GM18907 (cell line): ENCODE data around the gene CT45A3.
"Not testable (repeated sequence)": the region's sequence is repeated elsewhere in the genome, so short reads cannot be mapped to it uniquely, and the experiment has no call there.

ENCODE experiments used
- ATAC-seq: cut with Tn5 transposase; IDR thresholded peaks from one replicate; pipeline ENCODE4 v1.9.1; 2021; ENCODE audit warnings: mild to moderate bottlenecking, moderate library complexity; ENCODE audit not compliant: unreplicated experiment

Gene CT45A3

GRCh38 chrX:135768091-135768490 lies at the start of gene CT45A3:
CT45A3 (minus strand) TSS chrX:135768191; CDS start chrX:135764444, 3,747 bp downstream.
- not testable (repeated sequence) for ATAC-seq

GRCh38 chrX:135802687-135803086 lies 34.7 kb upstream of the CT45A3 start, which contains the start of gene CT45A6:
CT45A6 (minus strand) TSS chrX:135802787; CDS start chrX:135798993, 3,794 bp downstream.
- not testable (repeated sequence) for ATAC-seq

GRCh38 chrX:135785403-135785802 lies 17.4 kb upstream of the CT45A3 start, which contains the start of gene CT45A5:
CT45A5 (minus strand) TSS chrX:135785503; CDS start chrX:135781729, 3,774 bp downstream.
- not testable (repeated sequence) for ATAC-seq

GRCh38 chrX:135744739-135745138 lies 23.3 kb downstream of the CT45A3 start:
- not testable (repeated sequence) for ATAC-seq

- no peak for ATAC-seq
These were observed 26.7 kb downstream of the CT45A3 start for GRCh38 chrX:135741192-135741715.

GRCh38 chrX:135740681-135741149 lies 27.3 kb downstream of the CT45A3 start:
- peak; percentile 68 for ATAC-seq

GRCh38 chrX:135737366-135738071 lies 30.5 kb downstream of the CT45A3 start:
- no peak for ATAC-seq

- ATAC-seq = not testable (repeated sequence)
These were observed 33.3 kb downstream of the CT45A3 start for GRCh38 chrX:135734666-135735065.

GRCh38 chrX:135713795-135714194 lies 54.2 kb downstream of the CT45A3 start:
- no peak for ATAC-seq

GRCh38 chrX:135713183-135713689 lies 54.8 kb downstream of the CT45A3 start, which contains the start of gene CT45A1:
CT45A1 (plus strand) TSS chrX:135713639; CDS start chrX:135718941, 5,302 bp downstream.
- ATAC-seq = not testable (repeated sequence)
